ENCODE results near the gene GNB1L. TPM values are rescaled to one million over a fixed set of nuclear protein-coding genes. Genes with fewer than 3 reads are reported as not detected.

GNB1L gene
- polyA plus RNA-seq, 1 donor from 2014 or later: 16.5 TPM

DNA sequence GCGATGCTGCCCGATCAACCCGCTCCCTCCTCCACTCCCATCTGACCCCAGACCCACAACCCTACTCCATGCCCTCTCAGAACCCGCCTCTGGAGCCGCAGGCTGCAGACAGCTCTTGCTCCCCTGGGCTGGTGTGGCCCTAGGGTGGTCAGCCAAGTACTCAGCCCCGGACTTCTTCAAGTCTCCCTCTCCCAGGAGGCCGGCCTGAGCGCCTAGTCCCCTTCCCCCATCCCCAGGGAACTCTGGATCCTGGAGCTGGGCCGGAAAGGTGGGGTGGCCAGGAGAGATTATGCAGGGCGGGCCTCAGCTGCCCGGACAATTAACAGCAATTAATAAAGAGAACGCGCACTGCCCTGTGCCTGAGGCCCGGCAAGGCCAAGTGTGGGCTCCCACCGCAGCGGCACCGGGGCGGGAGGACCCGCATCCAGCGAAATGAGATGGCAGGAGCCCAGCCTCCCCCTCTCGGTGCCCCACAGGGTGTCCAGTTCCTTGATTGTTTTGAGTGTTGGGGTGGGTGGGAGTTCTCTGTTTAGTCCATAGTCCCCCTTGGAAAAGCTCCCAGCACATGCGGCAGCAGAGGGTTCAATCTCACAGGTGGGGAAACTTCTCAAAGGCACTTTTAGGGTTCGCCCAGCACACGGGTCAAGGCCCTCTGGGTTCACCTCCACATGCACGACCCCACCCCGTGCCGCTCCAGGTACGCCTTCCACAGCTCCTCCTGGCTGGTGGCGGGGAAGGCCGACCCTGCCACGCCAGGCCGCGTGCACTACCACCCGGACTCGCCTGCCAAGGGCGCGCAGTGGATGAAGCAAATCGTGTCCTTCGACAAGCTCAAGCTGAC, 91.0 kb downstream of the GNB1L start:
- TF ChIP-seq POLR2AphosphoS5 (IDR thresholded peaks at IDR 0.05) (no peak), SMC3 (conservative IDR thresholded peaks at IDR 0.05; ENCODE audit: poor library complexity) (no peak), REST (IDR thresholded peaks at IDR 0.05; ENCODE audit: borderline replicate concordance) (no peak), EZH2 (IDR thresholded peaks at IDR 0.05; ENCODE audit: borderline replicate concordance, insufficient read depth, low read length, poor library complexity, severe bottlenecking) (no peak), TAF1 (IDR thresholded peaks at IDR 0.05; ENCODE audit: low read depth) (no peak), MXI1 (conservative IDR thresholded peaks at IDR 0.05; ENCODE audit: poor library complexity, severe bottlenecking) (no peak), RAD21 (conservative IDR thresholded peaks at IDR 0.05) (no peak), EP300 (conservative IDR thresholded peaks at IDR 0.05; ENCODE audit: poor library complexity, severe bottlenecking) (no peak)
- TF ChIP-seq, protein P1, sequence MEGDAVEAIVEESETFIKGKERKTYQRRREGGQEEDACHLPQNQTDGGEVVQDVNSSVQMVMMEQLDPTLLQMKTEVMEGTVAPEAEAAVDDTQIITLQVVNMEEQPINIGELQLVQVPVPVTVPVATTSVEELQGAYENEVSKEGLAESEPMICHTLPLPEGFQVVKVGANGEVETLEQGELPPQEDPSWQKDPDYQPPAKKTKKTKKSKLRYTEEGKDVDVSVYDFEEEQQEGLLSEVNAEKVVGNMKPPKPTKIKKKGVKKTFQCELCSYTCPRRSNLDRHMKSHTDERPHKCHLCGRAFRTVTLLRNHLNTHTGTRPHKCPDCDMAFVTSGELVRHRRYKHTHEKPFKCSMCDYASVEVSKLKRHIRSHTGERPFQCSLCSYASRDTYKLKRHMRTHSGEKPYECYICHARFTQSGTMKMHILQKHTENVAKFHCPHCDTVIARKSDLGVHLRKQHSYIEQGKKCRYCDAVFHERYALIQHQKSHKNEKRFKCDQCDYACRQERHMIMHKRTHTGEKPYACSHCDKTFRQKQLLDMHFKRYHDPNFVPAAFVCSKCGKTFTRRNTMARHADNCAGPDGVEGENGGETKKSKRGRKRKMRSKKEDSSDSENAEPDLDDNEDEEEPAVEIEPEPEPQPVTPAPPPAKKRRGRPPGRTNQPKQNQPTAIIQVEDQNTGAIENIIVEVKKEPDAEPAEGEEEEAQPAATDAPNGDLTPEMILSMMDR (IDR thresholded peaks at IDR 0.05; ENCODE audit: poor library complexity, severe bottlenecking): no peak
- Histone ChIP-seq H3K27ac (ENCODE audit: low read length) (no peak overlapping the region), H3K79me2 (replicated peaks; ENCODE audit: insufficient read depth, low read length) (no peaks in the 10 kb centered on the region), H3K4me2 (ENCODE audit: low read length) (no peak overlapping the region), H3K9me3 (ENCODE audit: low read length) (no peaks in the 10 kb centered on the region), H3K4me3 (ENCODE audit: low read length) (no peak overlapping the region), H2AFZ (ENCODE audit: low read depth, low read length) (no peak overlapping the region), H3K9me2 (ENCODE audit: insufficient read depth, low read length) (no peaks in the 10 kb centered on the region), H3K36me3 (ENCODE audit: insufficient read depth, low read length) (no peaks in the 10 kb centered on the region), H3F3A (ENCODE audit: insufficient read depth, low read length, poor library complexity, severe bottlenecking) (no peaks in the 10 kb centered on the region), H4K20me1 (ENCODE audit: insufficient read depth) (no peaks in the 10 kb centered on the region), H3K9ac (ENCODE audit: low read length) (no peak overlapping the region), H3K27me3 (ENCODE audit: insufficient read depth, low read depth, low read length) (peaks cover 90% of the 10 kb centered on the region)

- peaks cover 90% of the 10 kb centered on the region for H3K27me3 ChIP-seq (ENCODE audit: insufficient read depth, low read depth, low read length)
- H3K9me3 ChIP-seq (ENCODE audit: low read length): no peaks in the 10 kb centered on the region
- no peak overlapping the region for H3K27ac ChIP-seq (ENCODE audit: low read length)
- no peaks in the 10 kb centered on the region for H3K9me2 ChIP-seq (ENCODE audit: insufficient read depth, low read length)
- no peak for TF ChIP-seq EP300 (conservative IDR thresholded peaks at IDR 0.05; ENCODE audit: poor library complexity, severe bottlenecking)
- TF ChIP-seq TAF1 (IDR thresholded peaks at IDR 0.05; ENCODE audit: low read depth): no peak
- TF ChIP-seq MXI1 (conservative IDR thresholded peaks at IDR 0.05; ENCODE audit: poor library complexity, severe bottlenecking): no peak
- no peak for TF ChIP-seq SMC3 (conservative IDR thresholded peaks at IDR 0.05; ENCODE audit: poor library complexity)
- TF ChIP-seq, protein P1 (IDR thresholded peaks at IDR 0.05; ENCODE audit: poor library complexity, severe bottlenecking): no peak
- no peak for TF ChIP-seq REST (IDR thresholded peaks at IDR 0.05; ENCODE audit: borderline replicate concordance)
- TF ChIP-seq EZH2 (IDR thresholded peaks at IDR 0.05; ENCODE audit: borderline replicate concordance, insufficient read depth, low read length, poor library complexity, severe bottlenecking): no peak
- TF ChIP-seq RAD21 (conservative IDR thresholded peaks at IDR 0.05): no peak
- no peak for TF ChIP-seq POLR2AphosphoS5 (IDR thresholded peaks at IDR 0.05)
- no peaks in the 10 kb centered on the region for H3F3A ChIP-seq (ENCODE audit: insufficient read depth, low read length, poor library complexity, severe bottlenecking)
- H3K79me2 ChIP-seq (replicated peaks; ENCODE audit: insufficient read depth, low read length): no peaks in the 10 kb centered on the region
- no peak overlapping the region for H2AFZ ChIP-seq (ENCODE audit: low read depth, low read length)
- H3K4me3 ChIP-seq (ENCODE audit: low read length): no peak overlapping the region
- no peak overlapping the region for H3K9ac ChIP-seq (ENCODE audit: low read length)
- H4K20me1 ChIP-seq (ENCODE audit: insufficient read depth): no peaks in the 10 kb centered on the region
- no peaks in the 10 kb centered on the region for H3K36me3 ChIP-seq (ENCODE audit: insufficient read depth, low read length)
- H3K4me2 ChIP-seq (ENCODE audit: low read length): no peak overlapping the region
Observed at GRCh38 chr22:19762568-19763457, 91.9 kb downstream of the GNB1L start.
